HG03196 (cell line): ENCODE measurements around the gene EFCAB6.

ENCODE experiments used
- ATAC-seq: cut with Tn5 transposase; IDR thresholded peaks from one replicate; pipeline ENCODE4 v1.9.1; 2021; ENCODE audit not compliant: unreplicated experiment

EFCAB6 gene

GRCh38 chr22:43511276-43511910 is 300.7 kb downstream of the EFCAB6 start:
- ATAC-seq, result no peak

- no peak for ATAC-seq
These were observed 301.6 kb downstream of the EFCAB6 start for GRCh38 chr22:43510281-43511070.

DNA sequence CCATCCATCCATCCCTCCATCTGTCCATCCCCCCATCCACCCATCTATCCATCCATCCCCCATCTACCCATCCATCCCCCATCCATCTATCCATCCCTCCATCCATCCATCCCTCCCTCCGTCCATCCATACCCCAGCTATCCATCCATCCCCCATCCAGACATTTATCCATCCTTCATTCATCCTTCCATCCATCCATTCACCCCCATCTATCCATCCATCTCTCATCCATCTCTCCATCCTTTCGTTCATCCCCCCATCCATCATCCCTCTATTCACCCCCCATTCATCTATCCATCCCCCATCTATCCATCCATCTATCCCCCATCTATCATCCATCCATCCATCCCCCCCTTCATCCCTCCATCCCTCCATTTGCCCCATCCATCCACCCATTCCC is 302.8 kb downstream of the EFCAB6 start:
- ATAC-seq, result no peak

GRCh38 chr22:43508489-43508888 is 303.6 kb downstream of the EFCAB6 start:
- ATAC-seq, result no peak

DNA sequence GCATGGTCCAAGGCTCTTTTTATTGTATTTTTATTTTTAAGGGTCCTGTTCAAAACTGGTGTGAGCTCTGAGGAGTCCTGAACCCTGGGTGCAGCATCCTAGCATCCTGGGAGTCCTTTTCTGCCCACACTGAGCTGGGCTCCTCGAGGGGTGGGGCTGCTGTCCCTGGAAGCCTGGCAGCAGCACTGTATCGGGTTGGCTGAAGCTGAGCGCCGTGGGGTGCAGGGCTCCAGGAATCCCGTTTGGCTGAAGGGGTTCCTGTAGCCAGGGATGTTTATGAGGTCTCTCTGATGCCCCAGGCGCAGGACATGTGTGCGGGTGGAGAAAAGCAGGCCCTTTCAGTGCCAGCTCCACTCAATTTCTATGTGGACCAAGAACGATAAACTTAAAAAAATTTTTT is 304.9 kb downstream of the EFCAB6 start:
- no peak for ATAC-seq

DNA sequence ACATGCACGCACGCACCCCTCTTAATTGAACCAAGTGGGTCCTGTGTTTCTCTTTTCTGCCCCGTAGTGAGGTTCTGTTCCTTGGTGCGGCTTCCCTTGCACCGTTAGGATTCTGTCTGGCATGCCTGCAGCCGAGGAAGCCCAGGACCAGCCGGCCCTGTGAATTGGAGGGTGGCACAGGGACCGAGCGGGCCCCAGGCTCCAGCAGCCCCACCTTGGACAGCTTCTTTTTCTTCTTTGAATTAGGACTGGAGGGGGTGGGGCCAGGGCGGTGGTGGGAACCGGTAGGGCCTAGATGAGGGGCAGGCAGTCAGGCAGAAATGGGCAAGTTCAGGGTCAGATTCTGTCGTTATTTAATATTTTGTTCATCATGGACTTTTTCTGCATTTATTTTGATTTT is 305.6 kb downstream of the EFCAB6 start:
- ATAC-seq, result no peak

DNA sequence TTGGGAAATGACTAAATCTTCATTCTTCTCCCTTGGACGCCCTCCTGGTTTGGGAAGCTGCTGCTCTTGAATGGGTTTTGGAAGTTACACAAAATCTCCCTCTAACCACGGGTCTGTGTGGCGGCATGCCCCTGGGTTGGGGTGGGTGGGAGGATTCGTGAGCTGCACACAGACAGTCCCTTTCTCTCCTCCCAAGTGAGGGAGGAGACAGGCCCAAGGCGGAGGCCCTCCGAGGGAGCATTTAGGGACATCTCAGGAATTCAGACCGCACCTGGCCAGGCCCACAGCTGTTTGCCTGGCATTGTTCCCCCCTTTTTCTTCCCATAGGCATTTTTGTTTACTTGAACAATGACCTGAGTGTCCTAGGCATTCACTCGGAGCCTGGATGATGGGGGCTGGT is 306.2 kb downstream of the EFCAB6 start:
- ATAC-seq, result no peak

GRCh38 chr22:43505423-43505822 is 306.7 kb downstream of the EFCAB6 start:
- no peak for ATAC-seq

GRCh38 chr22:43504666-43505261 is 307.3 kb downstream of the EFCAB6 start:
- no peak for ATAC-seq

- ATAC-seq, result no peak
These were observed 308.0 kb downstream of the EFCAB6 start for GRCh38 chr22:43504068-43504467.

GRCh38 chr22:43502306-43502874 is 309.7 kb downstream of the EFCAB6 start:
- ATAC-seq, result no peak

- ATAC-seq, result no peak
These were observed 310.2 kb downstream of the EFCAB6 start for GRCh38 chr22:43501878-43502277.

DNA sequence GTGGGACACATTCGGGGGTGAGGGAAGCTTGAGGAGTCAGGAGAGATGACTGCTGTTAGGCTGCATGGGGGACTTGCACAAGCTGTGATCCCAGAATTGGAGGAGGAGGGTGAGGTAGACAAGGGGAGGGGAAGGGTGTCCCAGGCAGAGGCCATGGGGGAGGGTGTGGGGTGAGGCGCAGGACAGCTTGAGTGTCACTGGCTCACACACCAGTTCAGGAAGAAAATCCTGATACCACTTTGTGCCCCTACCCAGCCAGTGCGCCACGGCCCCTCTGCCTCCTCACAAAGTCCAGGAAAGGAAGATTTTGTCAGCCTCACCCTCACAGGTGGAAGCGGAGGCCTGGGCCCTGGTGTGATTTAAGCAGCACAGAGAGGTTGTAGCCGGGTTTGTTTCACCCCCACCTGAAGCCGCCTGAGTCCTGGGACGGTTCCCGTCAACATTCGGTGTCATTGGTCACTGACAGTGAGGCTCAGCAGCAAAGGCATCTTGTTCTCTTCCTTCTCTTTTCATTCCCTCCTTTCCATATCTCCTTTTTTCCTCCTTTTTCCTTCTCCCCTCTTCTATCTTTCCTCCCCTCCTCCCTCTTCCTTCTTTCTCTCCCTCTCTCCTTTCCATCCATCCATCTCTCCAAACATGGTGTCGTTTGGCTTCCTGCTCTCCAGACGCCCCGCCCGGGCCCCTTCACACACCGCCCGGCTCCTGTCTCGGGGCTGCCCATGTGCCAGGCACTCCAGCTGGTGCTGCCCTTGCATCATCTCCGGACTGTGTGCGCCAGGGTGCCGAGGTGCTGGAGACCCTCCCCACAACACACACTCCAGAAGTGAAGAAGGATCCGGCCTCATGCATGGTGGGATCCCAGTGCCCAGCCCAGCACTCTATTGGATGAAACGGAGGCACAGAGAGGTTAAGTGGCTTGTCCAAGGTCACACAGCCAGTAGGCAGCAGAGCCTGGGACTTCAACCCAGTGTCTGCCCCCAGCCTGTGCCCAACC is 311.0 kb downstream of the EFCAB6 start:
- ATAC-seq, result no peak

GRCh38 chr22:43498856-43499253 is 313.2 kb downstream of the EFCAB6 start:
- no peak for ATAC-seq

- no peak for ATAC-seq
These were observed 313.9 kb downstream of the EFCAB6 start for GRCh38 chr22:43497956-43498855.

GRCh38 chr22:43493297-43493696 is 318.8 kb downstream of the EFCAB6 start:
- ATAC-seq, result no peak

DNA sequence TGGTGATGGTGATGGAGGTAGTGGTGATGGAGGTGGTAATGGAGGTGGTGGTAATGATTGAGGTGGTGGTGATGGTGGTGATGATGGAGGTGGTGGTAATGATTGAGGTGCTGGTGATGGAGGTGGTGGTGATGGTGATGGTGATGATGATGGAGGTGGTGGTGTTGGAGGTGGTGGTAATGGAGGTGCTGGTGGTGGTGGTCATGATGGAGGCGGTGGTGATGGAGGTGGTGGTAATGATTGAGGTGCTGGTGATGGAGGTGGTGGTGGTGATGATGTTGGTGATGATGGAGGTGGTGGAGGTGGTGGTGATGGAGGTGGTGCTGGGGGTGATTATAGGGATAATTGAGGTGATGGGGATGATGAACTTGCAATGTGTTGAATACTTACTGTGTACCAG is 320.4 kb downstream of the EFCAB6 start:
- no peak for ATAC-seq

- no peak for ATAC-seq
These were observed 320.9 kb downstream of the EFCAB6 start for GRCh38 chr22:43491177-43491576.

GRCh38 chr22:43490311-43490710 is 321.8 kb downstream of the EFCAB6 start:
- no peak for ATAC-seq

DNA sequence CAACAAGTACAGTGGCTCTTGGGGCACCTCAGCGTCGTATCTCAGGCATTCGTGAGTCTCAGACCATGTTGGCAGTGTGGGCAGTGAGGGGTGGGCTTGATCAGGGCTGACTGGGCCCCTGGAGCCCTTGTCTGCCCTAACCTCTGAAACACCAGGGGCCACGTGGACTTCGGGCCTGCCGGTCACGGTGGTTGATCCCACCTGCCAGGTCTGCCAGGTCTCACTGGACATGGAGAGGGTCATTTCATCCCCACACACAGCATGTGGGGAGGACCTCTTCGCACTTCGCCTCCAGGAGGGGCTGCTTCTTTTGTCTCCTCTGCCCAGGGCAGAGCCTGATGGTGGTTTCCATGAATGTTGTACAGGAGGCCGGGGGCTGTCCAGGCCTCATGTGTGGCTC is 323.2 kb downstream of the EFCAB6 start:
- no peak for ATAC-seq
